Caco-2 (cell line): ENCODE results near the gene DMRTB1. TPM values are rescaled to one million over a fixed set of nuclear protein-coding genes. Genes with fewer than 3 reads are reported as not detected.

Source experiments
- BruUV-seq: library from RNA; stranded (reverse); fragments of 400-500 nt; replicated peaks from 2 replicates; lab custom pipeline; 2021; lab: Mats Ljungman, UMichigan
- CTCF ChIA-PET: fragments of 300-600 bp; sonication (Branson Sonifier 250); formaldehyde crosslinking; loops from one replicate; lab custom pipeline; 2022; ENCODE audit warnings: antibody characterized with exemption; lab: Charles Lee
- POLR2A ChIA-PET: fragments of 300-600 bp; sonication (Branson Sonifier 250); formaldehyde crosslinking; loops from one replicate; lab custom pipeline; 2022; ENCODE audit warnings: antibody characterized with exemption; lab: Charles Lee
- DNase-seq, 2 experiments: peaks; one replicate each; pipeline versions ENCODE4 v3.0.0 to v3.0.0-alpha.2; 2020 to 2022
- H3K27me3 ChIP-seq: replicated peaks from 2 replicates; pipeline ENCODE4 v1.6.0; 2011; ENCODE audit warnings: low read length; ENCODE audit not compliant: control insufficient read depth, insufficient read depth
- H3K36me3 ChIP-seq: 2 replicates; pipeline ENCODE4 v1.5.1; 2011; ENCODE audit warnings: low read length; ENCODE audit not compliant: control insufficient read depth, insufficient read depth
- H3K4me1 ChIP-seq: fragments of 250-450 bp; sonication (Bioruptor Pico); 2 replicates; pipeline ENCODE4 v1.5.1; 2020; ENCODE audit warnings: mild to moderate bottlenecking
- H3K4me3 ChIP-seq: 2 replicates; pipeline ENCODE4 v1.5.1; 2011; ENCODE audit warnings: low read depth, mild to moderate bottlenecking, control low read depth, low read length
- H3K9me3 ChIP-seq: fragments of 250-450 bp; sonication (Bioruptor Pico); 2 replicates; pipeline ENCODE4 v1.5.1; 2020; ENCODE audit warnings: mild to moderate bottlenecking, moderate library complexity
- H3K27ac Mint-ChIP-seq: one replicate; pipeline ENCODE4 v1.8.0; 2022; ENCODE audit warnings: mixed read lengths; ENCODE audit not compliant: unreplicated experiment
- H3K27me3 Mint-ChIP-seq: one replicate; pipeline ENCODE4 v1.8.0; 2022; ENCODE audit warnings: mixed read lengths; ENCODE audit not compliant: insufficient read depth, unreplicated experiment
- H3K36me3 Mint-ChIP-seq: one replicate; pipeline ENCODE4 v1.8.0; 2022; ENCODE audit warnings: mild to moderate bottlenecking, mixed read lengths; ENCODE audit not compliant: insufficient read depth, unreplicated experiment
- H3K4me1 Mint-ChIP-seq: one replicate; pipeline ENCODE4 v1.8.0; 2022; ENCODE audit warnings: low read depth, mixed read lengths; ENCODE audit not compliant: unreplicated experiment
- H3K4me3 Mint-ChIP-seq: one replicate; pipeline ENCODE4 v1.8.0; 2022; ENCODE audit warnings: mild to moderate bottlenecking, moderate library complexity, mixed read lengths; ENCODE audit not compliant: unreplicated experiment
- H3K9me3 Mint-ChIP-seq: one replicate; pipeline ENCODE4 v1.8.0; 2022; ENCODE audit warnings: mixed read lengths; ENCODE audit not compliant: unreplicated experiment
- intact Hi-C: fragments of 100-400 bp; cut with micrococcal nuclease; formaldehyde crosslinking; loops from one replicate; pipeline ENCODE4 v1.10.0; 2022; ENCODE audit not compliant: unreplicated experiment
- total RNA-seq: library from RNA; stranded (reverse); gene quantifications from 2 replicates; pipeline ENCODE4 v1.2.3, GENCODE V29; 2022
- TF ChIP-seq, protein P1 (sequence below), 2 experiments: fragments of 200-600 bp in 1 of 2; IDR thresholded peaks; 1 replicate in 1 of 2; 2 replicates in 1 of 2; pipeline versions ENCODE4 v1.5.1 to v1.8.0; 2011 to 2022; ENCODE audit warnings: antibody characterized with exemption in 1 of 2, control low read depth in 1 of 2, inconsistent platforms in 1 of 2, low read depth in 1 of 2, low read length in 1 of 2, mild to moderate bottlenecking in 1 of 2, moderate library complexity in 1 of 2; ENCODE audit not compliant: insufficient read depth in 1 of 2, severe bottlenecking in 1 of 2, unreplicated experiment in 1 of 2

The DMRTB1 gene
- total RNA-seq, 1 experiment from 2014 or later, result not detected

DNA sequence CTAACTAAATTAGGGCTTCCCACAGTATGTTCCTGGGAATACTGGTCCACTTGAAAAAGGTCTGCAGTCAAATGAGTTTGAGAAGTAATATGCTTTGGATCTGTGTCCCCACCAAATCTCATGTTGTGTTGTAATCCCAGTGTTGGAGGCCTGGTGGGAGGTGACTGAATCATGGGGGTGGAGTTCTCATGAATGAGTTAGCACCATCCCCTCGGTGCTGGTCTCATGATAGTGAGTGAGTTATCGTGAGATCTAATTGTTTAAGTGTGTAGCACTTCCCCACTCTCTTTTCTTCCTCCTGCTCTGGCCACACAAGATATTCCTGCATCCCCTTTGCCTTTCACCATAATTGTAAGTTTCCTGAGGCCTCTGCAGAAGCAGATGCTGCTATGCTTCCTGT is 16.9 kb upstream of the DMRTB1 start:
- CTCF ChIA-PET, result no interaction called here
- H3K9me3 ChIP-seq, result no peaks in the 10 kb centered on the region
- no peaks in the 10 kb centered on the region for H3K27me3 Mint-ChIP-seq
- H3K4me3 Mint-ChIP-seq, result no peak overlapping the region
- H3K4me3 ChIP-seq, result no peak overlapping the region
- H3K27ac Mint-ChIP-seq, result no peak overlapping the region
- no peak for DNase-seq
- POLR2A ChIA-PET, result no interaction called here
- H3K9me3 Mint-ChIP-seq, result no peaks in the 10 kb centered on the region
- H3K36me3 Mint-ChIP-seq, result no peaks in the 10 kb centered on the region
- intact Hi-C loops, result no loop called here
- H3K4me1 Mint-ChIP-seq, result no peaks in the 10 kb centered on the region
- no peaks in the 10 kb centered on the region for H3K36me3 ChIP-seq
- TF ChIP-seq, protein P1, sequence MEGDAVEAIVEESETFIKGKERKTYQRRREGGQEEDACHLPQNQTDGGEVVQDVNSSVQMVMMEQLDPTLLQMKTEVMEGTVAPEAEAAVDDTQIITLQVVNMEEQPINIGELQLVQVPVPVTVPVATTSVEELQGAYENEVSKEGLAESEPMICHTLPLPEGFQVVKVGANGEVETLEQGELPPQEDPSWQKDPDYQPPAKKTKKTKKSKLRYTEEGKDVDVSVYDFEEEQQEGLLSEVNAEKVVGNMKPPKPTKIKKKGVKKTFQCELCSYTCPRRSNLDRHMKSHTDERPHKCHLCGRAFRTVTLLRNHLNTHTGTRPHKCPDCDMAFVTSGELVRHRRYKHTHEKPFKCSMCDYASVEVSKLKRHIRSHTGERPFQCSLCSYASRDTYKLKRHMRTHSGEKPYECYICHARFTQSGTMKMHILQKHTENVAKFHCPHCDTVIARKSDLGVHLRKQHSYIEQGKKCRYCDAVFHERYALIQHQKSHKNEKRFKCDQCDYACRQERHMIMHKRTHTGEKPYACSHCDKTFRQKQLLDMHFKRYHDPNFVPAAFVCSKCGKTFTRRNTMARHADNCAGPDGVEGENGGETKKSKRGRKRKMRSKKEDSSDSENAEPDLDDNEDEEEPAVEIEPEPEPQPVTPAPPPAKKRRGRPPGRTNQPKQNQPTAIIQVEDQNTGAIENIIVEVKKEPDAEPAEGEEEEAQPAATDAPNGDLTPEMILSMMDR (IDR thresholded peaks at IDR 0.05; ENCODE audit: insufficient read depth in 1 of 2, low read depth in 1 of 2, low read length in 1 of 2, severe bottlenecking in 1 of 2, unreplicated experiment in 1 of 2), result no peak
- BruUV-seq, result no TSS peak
- H3K27me3 ChIP-seq, result no peaks in the 10 kb centered on the region
- no peaks in the 10 kb centered on the region for H3K4me1 ChIP-seq

- no peaks in the 10 kb centered on the region for H3K9me3 ChIP-seq
- no peaks in the 10 kb centered on the region for H3K9me3 Mint-ChIP-seq
- no peaks in the 10 kb centered on the region for H3K27me3 Mint-ChIP-seq
- BruUV-seq, result no TSS peak
- H3K4me3 ChIP-seq, result no peak overlapping the region
- no peaks in the 10 kb centered on the region for H3K36me3 ChIP-seq
- peaks cover 6% of the 10 kb centered on the region for H3K4me1 Mint-ChIP-seq
- TF ChIP-seq, protein P1 (IDR thresholded peaks at IDR 0.05; ENCODE audit: insufficient read depth in 1 of 2, low read depth in 1 of 2, low read length in 1 of 2, severe bottlenecking in 1 of 2, unreplicated experiment in 1 of 2), result no peak
- no peak for DNase-seq
- H3K4me1 ChIP-seq, result peaks cover 5% of the 10 kb centered on the region; the same call in 1 of the 2 replicates
- intact Hi-C loops, result no loop called here
- no peaks in the 10 kb centered on the region for H3K36me3 Mint-ChIP-seq
- CTCF ChIA-PET, result no interaction called here
- H3K27me3 ChIP-seq, result no peaks in the 10 kb centered on the region
- POLR2A ChIA-PET, result no interaction called here
- no peak overlapping the region for H3K4me3 Mint-ChIP-seq
- no peak overlapping the region for H3K27ac Mint-ChIP-seq
Measured at GRCh38 chr1:53446051-53446450, 13.1 kb upstream of the DMRTB1 start.

DNA sequence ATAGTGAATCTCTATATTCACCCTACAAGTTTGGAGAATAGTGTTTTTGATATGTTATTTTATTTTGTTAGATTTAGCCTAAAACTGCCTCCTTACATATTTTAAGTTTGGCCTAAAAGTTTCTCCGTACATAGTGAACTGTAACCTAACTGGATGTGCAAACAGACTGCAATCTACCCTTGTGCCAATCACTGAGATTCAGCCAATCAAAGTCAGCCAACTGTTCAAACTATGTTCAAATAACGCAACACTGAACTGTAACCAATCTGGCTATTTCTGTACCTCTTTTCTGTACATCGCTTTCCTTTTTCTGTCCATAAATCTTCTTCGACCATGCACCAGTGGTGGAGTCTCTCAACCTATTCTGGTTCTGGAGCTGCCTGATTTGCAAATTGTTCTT is 11.8 kb upstream of the DMRTB1 start:
- TF ChIP-seq, protein P1 (IDR thresholded peaks at IDR 0.05; ENCODE audit: insufficient read depth in 1 of 2, low read depth in 1 of 2, low read length in 1 of 2, severe bottlenecking in 1 of 2, unreplicated experiment in 1 of 2), result no peak
- ChIA-PET CTCF (no interaction called here), POLR2A (no interaction called here)
- no peak overlapping the region for H3K4me3 Mint-ChIP-seq
- Histone ChIP-seq H3K36me3 (no peaks in the 10 kb centered on the region), H3K4me1 (peaks cover 5% of the 10 kb centered on the region; the same call in 1 of the 2 replicates), H3K27me3 (no peaks in the 10 kb centered on the region), H3K4me3 (no peak overlapping the region), H3K9me3 (no peaks in the 10 kb centered on the region)
- DNase-seq, result no peak
- no peaks in the 10 kb centered on the region for H3K27me3 Mint-ChIP-seq
- no peak overlapping the region for H3K27ac Mint-ChIP-seq
- H3K36me3 Mint-ChIP-seq, result no peaks in the 10 kb centered on the region
- H3K4me1 Mint-ChIP-seq, result peaks cover 6% of the 10 kb centered on the region
- intact Hi-C loops, result no loop called here
- H3K9me3 Mint-ChIP-seq, result no peaks in the 10 kb centered on the region
- BruUV-seq, result no TSS peak
